Activated CD4-positive, alpha-beta T cell treated with anti-CD3 and anti-CD28 coated beads for 24 hours (primary cell): Measurements from ENCODE around the gene DHFR2.
"Not testable (repeated sequence)": the region's sequence is repeated elsewhere in the genome, so short reads cannot be mapped to it uniquely, and the experiment has no call there.

Experiments used
- DNase-seq, 2 donors: peaks; one replicate each; pipeline ENCODE4 v3.0.0-alpha.2; 2020; ENCODE audit warnings: low read depth in 2 of 2

DHFR2 gene

GRCh38 chr3:94065819-94066480 lies 3.2 kb upstream of the DHFR2 start:
- no peak for DNase-seq

- no peak for DNase-seq
Observed at GRCh38 chr3:94065122-94065521, 2.4 kb upstream of the DHFR2 start.

- DNase-seq, result no peak
Observed at GRCh38 chr3:94064243-94064860, 1.6 kb upstream of the DHFR2 start.

GRCh38 chr3:94063496-94064119 lies 892 bp upstream of the DHFR2 start:
- DNase-seq, result no peak

- no peak for DNase-seq
Observed at GRCh38 chr3:94061297-94061696, 1.4 kb downstream of the DHFR2 start.

- DNase-seq, result no peak
Observed at GRCh38 chr3:94050546-94050945, 12.2 kb downstream of the DHFR2 start.

- DNase-seq, result no peak
Observed at GRCh38 chr3:94049267-94049666, 13.4 kb downstream of the DHFR2 start.

- no peak for DNase-seq
Observed at GRCh38 chr3:94046533-94046932, 16.2 kb downstream of the DHFR2 start.

- DNase-seq, result not testable (repeated sequence)
Observed at GRCh38 chr3:94044100-94044936, 18.4 kb downstream of the DHFR2 start.

GRCh38 chr3:94043285-94043684 lies 19.4 kb downstream of the DHFR2 start:
- no peak for DNase-seq

GRCh38 chr3:94036909-94037507 lies 25.7 kb downstream of the DHFR2 start:
- DNase-seq, result no peak

- DNase-seq, result no peak
Observed at GRCh38 chr3:94028093-94028837, 34.5 kb downstream of the DHFR2 start, which contains the start of gene STX19. Gene STX19, minus strand, starts transcription at chr3:94028597. Its CDS starts 13,328 bp downstream, at chr3:94015269.

GRCh38 chr3:94026623-94027022 lies 36.1 kb downstream of the DHFR2 start:
- no peak for DNase-seq

GRCh38 chr3:94024385-94024784 lies 38.3 kb downstream of the DHFR2 start:
- no peak for DNase-seq

GRCh38 chr3:94020293-94020692 lies 42.4 kb downstream of the DHFR2 start:
- DNase-seq, result no peak

GRCh38 chr3:94019659-94020058 lies 43.1 kb downstream of the DHFR2 start:
- no peak for DNase-seq

GRCh38 chr3:94015025-94015424 lies 47.7 kb downstream of the DHFR2 start:
- DNase-seq, result no peak

- DNase-seq, result no peak
Observed at GRCh38 chr3:94012185-94012584, 50.5 kb downstream of the DHFR2 start.

- no peak for DNase-seq
Observed at GRCh38 chr3:94011233-94011711, 51.4 kb downstream of the DHFR2 start.

- DNase-seq, result no peak
Observed at GRCh38 chr3:94009608-94010007, 53.1 kb downstream of the DHFR2 start.

GRCh38 chr3:94008253-94008652 lies 54.5 kb downstream of the DHFR2 start:
- no peak for DNase-seq
